NCI-H774 (cell line): ENCODE results near the gene RABGEF1.
"Not testable (repeated sequence)": the region's sequence is repeated elsewhere in the genome, so short reads cannot be mapped to it uniquely, and the experiment has no call there.

Source experiments
- DNase-seq: peaks from one replicate; lab custom pipeline; 2025; lab: John Stamatoyannopoulos, UW

RABGEF1 gene

GRCh38 chr7:66765322-66766025 is 24.9 kb downstream of the RABGEF1 start:
- not testable (repeated sequence) for DNase-seq

- DNase-seq, result no peak
Measured at GRCh38 chr7:66766041-66766440, 25.5 kb downstream of the RABGEF1 start.

- DNase-seq, result not testable (repeated sequence)
Measured at GRCh38 chr7:66767486-66767885, 27.0 kb downstream of the RABGEF1 start.

- DNase-seq, result no peak
Measured at GRCh38 chr7:66768865-66769832, 28.6 kb downstream of the RABGEF1 start.

- DNase-seq, result no peak
Measured at GRCh38 chr7:66769833-66770512, 29.4 kb downstream of the RABGEF1 start.

GRCh38 chr7:66771795-66772194 is 31.3 kb downstream of the RABGEF1 start:
- no peak for DNase-seq

- not testable (repeated sequence) for DNase-seq
Measured at GRCh38 chr7:66773744-66774143, 33.2 kb downstream of the RABGEF1 start.

GRCh38 chr7:66776383-66776782 is 35.9 kb downstream of the RABGEF1 start:
- DNase-seq, result not testable (repeated sequence)

GRCh38 chr7:66776800-66777442 is 36.4 kb downstream of the RABGEF1 start:
- no peak for DNase-seq

GRCh38 chr7:66778201-66778600 is 37.7 kb downstream of the RABGEF1 start:
- no peak for DNase-seq

- no peak for DNase-seq
Measured at GRCh38 chr7:66779669-66780409, 39.3 kb downstream of the RABGEF1 start.

- no peak for DNase-seq
Measured at GRCh38 chr7:66781408-66782090, 41.0 kb downstream of the RABGEF1 start.

- peak; percentile 21 for DNase-seq
Measured at GRCh38 chr7:66782875-66783274, 42.3 kb downstream of the RABGEF1 start.

GRCh38 chr7:66783887-66784595 is 43.5 kb downstream of the RABGEF1 start:
- not testable (repeated sequence) for DNase-seq

- DNase-seq, result no peak
Measured at GRCh38 chr7:66790196-66790595, 49.7 kb downstream of the RABGEF1 start.

GRCh38 chr7:66790725-66791124 is 50.2 kb downstream of the RABGEF1 start:
- DNase-seq, result no peak

- no peak for DNase-seq
Measured at GRCh38 chr7:66800591-66800990, 60.1 kb downstream of the RABGEF1 start.

- DNase-seq, result no peak
Measured at GRCh38 chr7:66804001-66804400, 63.5 kb downstream of the RABGEF1 start.

GRCh38 chr7:66807736-66808135 is 67.2 kb downstream of the RABGEF1 start:
- DNase-seq, result no peak

- no peak for DNase-seq
Measured at GRCh38 chr7:66810716-66811115, 70.2 kb downstream of the RABGEF1 start.
